Inflammatory macrophage treated with lipopolysaccharide for 1 hour (primary cell): Measurements from ENCODE around the gene RNF123.

Experiments
- DNase-seq, 2 donors: peaks; one replicate each; pipeline ENCODE4 v3.0.0-alpha.2; 2020 to 2022

RNF123 gene

GRCh38 chr3:49659756-49660155, 29.6 kb upstream of the RNF123 start:
- no peak for DNase-seq

- DNase-seq, result no peak
Observed at GRCh38 chr3:49661281-49661680, 28.1 kb upstream of the RNF123 start.

- no peak for DNase-seq
Observed at GRCh38 chr3:49662021-49662420, 27.3 kb upstream of the RNF123 start.

GRCh38 chr3:49662720-49663413, 26.5 kb upstream of the RNF123 start:
- DNase-seq, result no peak

- DNase-seq, result no peak
Observed at GRCh38 chr3:49663831-49664230, 25.5 kb upstream of the RNF123 start.

- no peak for DNase-seq
Observed at GRCh38 chr3:49664300-49664699, 25.1 kb upstream of the RNF123 start.

- no peak for DNase-seq
Observed at GRCh38 chr3:49665822-49666519, 23.4 kb upstream of the RNF123 start.

- no peak for DNase-seq
Observed at GRCh38 chr3:49666592-49666991, 22.8 kb upstream of the RNF123 start.

- DNase-seq, result no peak
Observed at GRCh38 chr3:49667701-49668413, 21.5 kb upstream of the RNF123 start.

GRCh38 chr3:49668414-49668797, 21.0 kb upstream of the RNF123 start:
- DNase-seq, result no peak

- DNase-seq, result no peak
Observed at GRCh38 chr3:49668861-49669260, 20.5 kb upstream of the RNF123 start.

- no peak for DNase-seq
Observed at GRCh38 chr3:49669352-49669751, 20.0 kb upstream of the RNF123 start.

GRCh38 chr3:49670940-49671290, 18.4 kb upstream of the RNF123 start:
- DNase-seq, result no peak

GRCh38 chr3:49671291-49672288, 17.8 kb upstream of the RNF123 start:
- DNase-seq, result peak; percentile 25 to 71

- peak in 1 of 2 donors; percentile 26 for DNase-seq
Observed at GRCh38 chr3:49673121-49673714, 16.1 kb upstream of the RNF123 start.

GRCh38 chr3:49673715-49674496, 15.5 kb upstream of the RNF123 start, which contains the start of gene APEH:
Gene APEH (plus strand): TSS chr3:49674351. CDS start chr3:49674402, 51 bp downstream.
- DNase-seq, result peak; percentile 95 to 96

- peak in 1 of 2 donors; percentile 2 for DNase-seq
Observed at GRCh38 chr3:49674497-49674983, 14.8 kb upstream of the RNF123 start.

GRCh38 chr3:49675912-49676311, 13.4 kb upstream of the RNF123 start:
- no peak for DNase-seq

- no peak for DNase-seq
Observed at GRCh38 chr3:49680493-49681231, 8.7 kb upstream of the RNF123 start.

GRCh38 chr3:49681232-49681522, 8.2 kb upstream of the RNF123 start:
- no peak for DNase-seq

- DNase-seq, result no peak
Observed at GRCh38 chr3:49681543-49681942, 7.8 kb upstream of the RNF123 start.
